Fibroblast of lung (primary cell): ENCODE results near the gene PTPRM. TPM values are rescaled to one million over a fixed set of nuclear protein-coding genes. Genes with fewer than 3 reads are reported as not detected.

ENCODE experiments used
- DNase-seq, 2 donors: peaks; one replicate each; pipeline versions ENCODE4 v3.0.0 to v3.0.0-alpha.2; 2010; ENCODE audit warnings: low read depth in 2 of 2
- H2AFZ ChIP-seq: 2 replicates; pipeline ENCODE4 v1.5.1; 2012; ENCODE audit warnings: low read length, control low read depth, inconsistent platforms
- H3K27ac ChIP-seq: 2 replicates; pipeline ENCODE4 v1.5.1; 2011; ENCODE audit warnings: low read length, control low read depth; ENCODE audit not compliant: insufficient read depth
- H3K27me3 ChIP-seq: 2 replicates; pipeline ENCODE4 v1.5.1; 2011; ENCODE audit warnings: mild to moderate bottlenecking, low read length; ENCODE audit not compliant: control insufficient read depth, insufficient read depth
- H3K36me3 ChIP-seq: 2 replicates; pipeline ENCODE4 v1.5.1; 2011; ENCODE audit warnings: low read length; ENCODE audit not compliant: control insufficient read depth, insufficient read depth
- H3K4me1 ChIP-seq: 2 replicates; pipeline ENCODE4 v1.5.1; 2011; ENCODE audit warnings: low read length; ENCODE audit not compliant: control insufficient read depth, insufficient read depth; ENCODE audit errors: extremely low read depth
- H3K4me2 ChIP-seq: 2 replicates; pipeline ENCODE4 v1.5.1; 2011; ENCODE audit warnings: low read length, control low read depth; ENCODE audit not compliant: insufficient read depth; ENCODE audit errors: extremely low read depth
- H3K4me3 ChIP-seq, 4 experiments: fragments of 200-600 bp in 1 of 4; sonication (generic) in 1 of 4; replicated peaks in 1 of 4; 2 replicates each; pipeline ENCODE4 v1.5.1; 2011 to 2016; ENCODE audit warnings: low read length in 4 of 4, low read depth in 3 of 4, mild to moderate bottlenecking in 3 of 4, control low read depth in 2 of 4, inconsistent platforms in 1 of 4, mixed read lengths in 1 of 4; ENCODE audit not compliant: insufficient read depth in 1 of 4; ENCODE audit errors: control extremely low read depth in 1 of 4
- H3K79me2 ChIP-seq: 2 replicates; pipeline ENCODE4 v1.5.1; 2012; ENCODE audit warnings: mild to moderate bottlenecking, low read length, inconsistent platforms; ENCODE audit not compliant: control insufficient read depth, insufficient read depth
- H3K9ac ChIP-seq: 2 replicates; pipeline ENCODE4 v1.5.1; 2011; ENCODE audit warnings: mild to moderate bottlenecking, low read length, control low read depth; ENCODE audit not compliant: insufficient read depth
- H3K9me3 ChIP-seq: 2 replicates; pipeline ENCODE4 v1.5.1; 2012; ENCODE audit warnings: low read depth, low read length; ENCODE audit not compliant: control insufficient read depth, insufficient read depth
- H4K20me1 ChIP-seq: 2 replicates; pipeline ENCODE4 v1.5.1; 2011; ENCODE audit warnings: low read length; ENCODE audit not compliant: control insufficient read depth, insufficient read depth; ENCODE audit errors: extremely low read depth
- CTCF ChIP-seq, 2 donors: IDR thresholded peaks in 1 of 2; conservative IDR thresholded peaks in 1 of 2; 1 replicate in 1 of 2; 2 replicates in 1 of 2; pipeline ENCODE4 v1.5.1; 2011 to 2012; ENCODE audit warnings: low read length in 2 of 2, control low read depth in 1 of 2, inconsistent platforms in 1 of 2, low read depth in 1 of 2, mild to moderate bottlenecking in 1 of 2
- EZH2 ChIP-seq: IDR thresholded peaks from 2 replicates; pipeline ENCODE4 v1.5.1; 2012; ENCODE audit warnings: low read length, control low read depth, mild to moderate bottlenecking; ENCODE audit errors: missing control alignments
- polyA plus RNA-seq, 2 donors: library from polyadenylated mRNA; depleted of rRNA in 1 of 2; stranded (reverse) in 1 of 2; unstranded in 1 of 2; fragments of >200 nt; gene quantifications; 2 replicates each; pipeline ENCODE4 v1.2.1, GENCODE V29; 2011 to 2012; ENCODE audit warnings: missing spikeins in 1 of 2
- total RNA-seq: library from RNA; depleted of rRNA; stranded (reverse); fragments of >200 nt; gene quantifications from 2 replicates; pipeline ENCODE4 v1.2.1, GENCODE V29; 2014

The PTPRM gene
- total and polyA plus RNA-seq, 2 donors (not counting 1 experiment from before 2014, with no cell fraction given) = 86.6 to 87.0 TPM

GRCh38 chr18:7647500-7647899, 80.4 kb downstream of the PTPRM start:
- Histone ChIP-seq H3K27ac (no peak overlapping the region), H2AFZ (no peak overlapping the region), H3K4me2 (no peak overlapping the region), H3K4me3 (no peak overlapping the region), H3K79me2 (no peaks in the 10 kb centered on the region), H3K36me3 (no peaks in the 10 kb centered on the region), H3K9me3 (no peaks in the 10 kb centered on the region), H4K20me1 (no peaks in the 10 kb centered on the region), H3K9ac (no peak overlapping the region), H3K27me3 (no peaks in the 10 kb centered on the region), H3K4me1 (no peaks in the 10 kb centered on the region)
- DNase-seq = no peak
- TF ChIP-seq EZH2 = no peak
- no peak for TF ChIP-seq CTCF (conservative IDR thresholded peaks at IDR 0.05 in 1 of 2, IDR thresholded peaks at IDR 0.05 in 1 of 2; ENCODE audit: low read depth in 1 of 2, low read length in 2 of 2)

GRCh38 chr18:7657050-7657449, 89.9 kb downstream of the PTPRM start:
- Histone ChIP-seq H3K4me3 (no peak overlapping the region), H2AFZ (no peak overlapping the region), H3K9ac (no peak overlapping the region), H3K4me2 (no peak overlapping the region), H3K27ac (no peak overlapping the region), H4K20me1 (no peaks in the 10 kb centered on the region), H3K36me3 (no peaks in the 10 kb centered on the region), H3K79me2 (no peaks in the 10 kb centered on the region), H3K9me3 (no peaks in the 10 kb centered on the region), H3K27me3 (no peaks in the 10 kb centered on the region), H3K4me1 (no peaks in the 10 kb centered on the region)
- TF ChIP-seq EZH2 = no peak
- TF ChIP-seq CTCF (conservative IDR thresholded peaks at IDR 0.05 in 1 of 2, IDR thresholded peaks at IDR 0.05 in 1 of 2; ENCODE audit: low read depth in 1 of 2, low read length in 2 of 2) = no peak
- no peak for DNase-seq

- no peaks in the 10 kb centered on the region for H3K79me2 ChIP-seq
- no peaks in the 10 kb centered on the region for H3K36me3 ChIP-seq
- TF ChIP-seq CTCF (conservative IDR thresholded peaks at IDR 0.05 in 1 of 2, IDR thresholded peaks at IDR 0.05 in 1 of 2; ENCODE audit: low read depth in 1 of 2, low read length in 2 of 2) (no peak), EZH2 (no peak)
- no peaks in the 10 kb centered on the region for H3K9me3 ChIP-seq
- H3K4me1 ChIP-seq = no peaks in the 10 kb centered on the region
- H3K4me3 ChIP-seq = no peak overlapping the region
- no peak overlapping the region for H2AFZ ChIP-seq
- H3K27me3 ChIP-seq = no peaks in the 10 kb centered on the region
- no peaks in the 10 kb centered on the region for H4K20me1 ChIP-seq
- DNase-seq = peak in 1 of 2 donors; percentile 37
- no peak overlapping the region for H3K27ac ChIP-seq
- H3K4me2 ChIP-seq = no peak overlapping the region
- no peak overlapping the region for H3K9ac ChIP-seq
These were observed 90.8 kb downstream of the PTPRM start for GRCh38 chr18:7657937-7658336.
